Muscle of arm (tissue), 12 donors: ENCODE results near the gene PXMP2. TPM values are rescaled to one million over a fixed set of nuclear protein-coding genes. Genes with fewer than 3 reads are reported as not detected.

ENCODE experiments used
- DNase-seq: peaks from one replicate; pipeline ENCODE4 v3.0.0-alpha.2; 2013
- polyA plus RNA-seq, 12 donors: library from polyadenylated mRNA; unstranded; fragments of 120-200 nt; gene quantifications; one replicate each; pipeline ENCODE4 v1.2.1, GENCODE V29; 2013; ENCODE audit not compliant: insufficient read length in 12 of 12

PXMP2 gene
- polyA plus RNA-seq, 12 donors, result 12.6 to 26.6 (median 17.2) TPM; not detected in 1

DNA sequence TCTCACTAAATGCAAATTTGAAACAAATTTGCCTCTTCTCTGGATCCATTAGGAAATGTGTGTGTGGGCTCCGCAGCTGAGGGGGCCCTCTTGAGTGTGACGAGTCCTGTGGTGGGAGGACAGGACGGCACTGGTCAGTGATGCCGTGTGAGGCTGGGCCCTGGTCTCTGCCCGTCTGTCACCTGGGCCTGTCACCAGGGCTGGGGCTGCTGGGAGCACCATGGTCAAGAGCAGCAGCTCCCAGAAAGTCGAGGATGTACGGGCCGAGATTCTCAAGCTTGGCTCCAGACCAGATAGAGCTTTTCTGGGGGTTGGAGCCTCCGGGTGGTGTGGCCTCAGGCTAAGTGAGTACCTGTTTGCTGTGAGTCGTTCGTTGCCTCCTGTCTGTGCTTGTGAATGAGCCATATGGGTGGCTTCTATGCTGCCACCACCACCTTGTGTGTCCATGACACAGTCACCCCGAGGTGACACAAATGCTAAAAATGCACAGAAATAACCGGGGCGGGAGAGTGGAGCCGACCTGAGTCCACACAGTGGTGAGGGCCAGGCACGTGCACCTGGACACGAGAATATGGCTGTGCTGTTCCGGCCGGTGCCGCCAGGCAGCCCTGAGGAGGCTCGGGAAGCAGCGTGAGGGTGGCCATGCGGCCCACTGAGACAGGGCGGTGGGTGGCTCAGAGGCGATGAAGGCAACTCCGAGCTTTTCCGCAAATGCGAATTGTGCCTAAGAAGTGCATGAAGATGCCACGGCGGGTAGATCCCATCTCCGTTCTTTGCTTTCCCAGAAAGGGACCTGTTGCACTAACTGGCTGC lies 32.0 kb downstream of the PXMP2 start:
- no peak for DNase-seq

- DNase-seq, result no peak
These were observed 32.6 kb downstream of the PXMP2 start for GRCh38 chr12:132719954-132720324.

DNA sequence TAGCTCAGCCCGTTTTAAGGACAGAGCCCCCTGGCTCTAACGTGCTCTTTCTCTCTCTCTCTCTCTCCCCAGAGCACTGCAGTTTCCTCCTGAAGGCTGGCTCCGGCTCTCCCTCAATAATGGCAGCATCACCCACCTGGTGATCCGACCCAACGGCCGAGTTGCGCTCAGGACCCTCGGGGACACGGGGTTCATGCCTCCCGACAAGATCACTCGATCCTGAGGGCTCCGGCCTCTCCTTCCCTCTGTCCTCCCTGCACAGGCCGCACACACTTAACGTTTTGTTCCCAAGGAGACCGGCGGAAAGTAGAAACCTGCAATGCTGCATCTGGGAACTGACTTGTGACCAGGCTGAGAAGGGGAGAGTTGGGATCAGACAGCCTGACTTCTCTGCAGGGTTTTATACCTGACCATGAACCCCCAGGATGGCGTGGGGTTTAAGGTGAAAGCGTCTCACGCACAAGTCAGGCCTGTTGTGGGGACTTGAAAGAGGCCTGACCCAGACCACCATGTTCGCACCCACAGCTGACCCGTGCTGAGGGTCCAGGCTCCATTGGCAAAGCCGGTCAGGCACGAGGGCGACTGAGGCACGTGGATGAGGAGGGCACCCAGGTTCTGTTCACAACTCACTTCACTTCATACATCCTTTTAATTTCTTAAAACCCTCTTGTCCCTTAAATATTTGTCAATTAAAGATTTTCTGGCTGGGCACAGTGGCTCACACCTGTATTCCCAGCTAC lies 33.4 kb downstream of the PXMP2 start:
- DNase-seq, result no peak

DNA sequence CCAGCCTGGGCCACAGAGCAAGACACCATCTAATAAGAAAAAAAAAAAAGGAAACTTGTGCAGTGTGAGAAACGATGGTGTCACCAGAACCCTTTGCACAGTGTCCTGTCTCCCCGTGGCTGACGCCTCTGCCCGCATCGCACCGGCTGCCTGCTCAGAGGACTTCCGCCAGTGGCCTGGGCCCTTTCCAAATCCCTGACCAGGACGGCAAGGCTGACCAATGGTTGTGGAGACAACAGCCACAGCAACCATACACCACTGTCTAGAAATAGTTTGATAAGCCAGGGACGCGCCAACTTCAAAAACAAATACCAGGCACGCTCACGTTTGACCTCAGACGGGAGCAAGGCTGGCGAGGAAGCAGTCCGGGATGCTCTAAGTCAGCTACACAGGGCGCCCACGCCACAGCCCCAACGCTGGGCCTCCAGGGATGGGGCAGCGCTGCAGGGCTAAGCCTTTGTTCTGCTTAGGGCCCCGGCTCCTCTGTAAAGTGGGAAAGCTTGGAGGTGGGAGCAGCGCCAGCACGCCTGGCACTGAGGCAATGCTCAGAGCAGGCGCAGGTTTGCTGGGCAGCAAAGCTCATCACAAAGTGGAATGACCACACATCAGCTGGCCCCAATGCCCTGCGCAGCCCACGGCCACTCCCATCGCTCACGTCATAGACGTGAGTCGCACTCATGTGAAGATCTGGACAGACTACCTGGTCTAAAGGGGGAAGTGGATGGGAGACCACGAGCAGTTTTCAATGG lies 35.8 kb downstream of the PXMP2 start:
- DNase-seq, result no peak

DNA sequence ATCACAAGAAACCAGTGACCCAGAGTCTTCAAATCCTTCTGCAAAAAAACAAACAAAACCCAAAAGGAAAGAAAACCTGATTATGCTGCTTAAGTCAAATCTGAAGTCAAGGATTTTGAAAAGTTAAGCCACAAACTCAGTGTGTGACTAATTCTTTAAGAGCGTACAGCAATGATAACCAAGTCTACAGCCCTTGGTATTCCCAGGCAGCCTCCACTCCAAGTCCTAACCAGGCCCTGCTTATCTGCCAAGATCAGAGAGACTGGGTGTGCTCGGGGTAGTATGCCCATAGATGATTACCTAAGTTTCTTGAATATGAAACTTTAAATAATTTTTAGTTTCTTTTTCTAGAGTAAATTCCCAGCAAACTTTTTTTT lies 36.4 kb downstream of the PXMP2 start:
- no peak for DNase-seq

- DNase-seq, result no peak
These were observed 37.3 kb downstream of the PXMP2 start for GRCh38 chr12:132724506-132725241.

- no peak for DNase-seq
These were observed 39.0 kb downstream of the PXMP2 start for GRCh38 chr12:132726386-132726785.

- no peak for DNase-seq
These were observed 39.9 kb downstream of the PXMP2 start for GRCh38 chr12:132727091-132727794.

DNA sequence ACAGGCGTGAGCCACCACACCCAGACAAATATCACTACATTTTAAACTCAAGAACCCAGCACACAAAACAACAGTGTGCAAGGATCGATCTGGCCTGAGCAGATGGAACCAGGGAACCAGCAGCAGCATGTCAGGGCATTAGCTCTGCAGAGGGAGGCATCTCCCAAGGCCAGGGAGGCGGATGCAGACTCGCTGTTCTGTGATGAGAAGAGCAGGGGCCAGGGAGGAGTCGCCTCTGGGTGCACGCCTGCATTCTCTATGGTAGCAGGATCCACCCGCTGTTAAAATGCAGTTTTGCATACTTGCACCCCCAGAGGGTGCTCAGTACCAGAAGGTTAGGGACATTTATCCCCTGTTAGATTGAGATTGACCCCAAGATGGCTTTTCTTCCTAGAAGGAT lies 41.1 kb downstream of the PXMP2 start:
- DNase-seq, result no peak

GRCh38 chr12:132729541-132730320 lies 42.3 kb downstream of the PXMP2 start:
- DNase-seq, result no peak

DNA sequence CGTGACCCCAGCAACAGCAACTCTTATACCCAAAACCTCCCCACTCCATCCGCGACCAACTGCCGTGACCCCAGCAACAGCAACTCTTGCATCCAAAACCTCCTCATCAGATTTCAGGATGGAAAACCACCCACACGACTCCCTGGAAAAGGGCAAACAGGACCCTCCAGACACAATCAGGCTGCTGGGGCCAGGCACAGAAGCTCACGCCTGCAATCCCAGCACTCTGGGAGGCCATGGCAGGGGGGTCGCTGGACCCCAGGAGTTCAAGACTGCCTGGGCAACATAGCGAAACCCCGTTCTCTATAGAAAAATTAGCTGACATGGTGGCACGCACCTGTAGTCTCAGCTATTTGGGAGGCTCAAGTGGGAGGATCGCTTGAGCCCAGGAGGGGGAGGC lies 43.0 kb downstream of the PXMP2 start:
- no peak for DNase-seq

DNA sequence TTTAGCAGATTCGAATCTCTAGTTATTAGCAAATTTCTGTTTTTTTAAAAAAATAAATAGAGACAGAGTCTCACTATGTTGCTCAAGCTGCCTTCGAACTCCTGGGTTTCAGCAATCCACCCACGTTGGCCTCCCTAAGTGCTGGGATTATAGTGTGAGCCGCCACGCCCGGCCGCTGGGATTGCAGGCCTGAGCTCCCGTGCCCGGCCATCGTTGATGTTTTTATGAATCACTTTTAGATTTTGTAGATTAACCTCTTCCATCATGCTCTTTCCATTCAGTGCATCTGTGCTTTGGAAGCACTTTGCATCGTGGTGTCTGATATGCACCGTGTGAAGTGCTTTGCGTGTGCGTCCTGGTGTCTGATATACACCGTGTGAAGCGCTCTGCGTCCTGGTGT lies 44.2 kb downstream of the PXMP2 start:
- no peak for DNase-seq

DNA sequence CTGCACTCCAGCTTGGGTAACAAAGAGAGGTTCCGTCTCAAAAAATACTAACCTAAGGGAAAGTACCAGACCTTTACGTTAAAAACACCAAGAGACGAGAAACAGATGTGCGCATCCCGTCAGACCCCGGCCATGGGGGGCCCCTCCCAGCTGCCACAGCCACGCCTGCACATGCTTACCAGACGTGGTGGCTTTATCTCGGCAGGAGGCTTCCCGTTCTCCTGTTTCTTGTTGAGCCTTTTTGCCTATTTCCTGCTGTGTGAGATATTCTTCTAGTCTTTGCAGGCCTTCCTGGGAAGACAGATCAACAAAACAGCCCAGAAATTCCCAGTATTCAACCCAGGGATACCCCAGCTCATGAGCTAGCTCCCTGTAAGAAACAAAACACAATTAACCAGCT lies 46.8 kb downstream of the PXMP2 start:
- DNase-seq, result no peak

- DNase-seq, result no peak
These were observed 48.1 kb downstream of the PXMP2 start for GRCh38 chr12:132735496-132735895.

GRCh38 chr12:132736378-132736777 lies 49.0 kb downstream of the PXMP2 start:
- no peak for DNase-seq

GRCh38 chr12:132736913-132737312 lies 49.5 kb downstream of the PXMP2 start:
- no peak for DNase-seq

DNA sequence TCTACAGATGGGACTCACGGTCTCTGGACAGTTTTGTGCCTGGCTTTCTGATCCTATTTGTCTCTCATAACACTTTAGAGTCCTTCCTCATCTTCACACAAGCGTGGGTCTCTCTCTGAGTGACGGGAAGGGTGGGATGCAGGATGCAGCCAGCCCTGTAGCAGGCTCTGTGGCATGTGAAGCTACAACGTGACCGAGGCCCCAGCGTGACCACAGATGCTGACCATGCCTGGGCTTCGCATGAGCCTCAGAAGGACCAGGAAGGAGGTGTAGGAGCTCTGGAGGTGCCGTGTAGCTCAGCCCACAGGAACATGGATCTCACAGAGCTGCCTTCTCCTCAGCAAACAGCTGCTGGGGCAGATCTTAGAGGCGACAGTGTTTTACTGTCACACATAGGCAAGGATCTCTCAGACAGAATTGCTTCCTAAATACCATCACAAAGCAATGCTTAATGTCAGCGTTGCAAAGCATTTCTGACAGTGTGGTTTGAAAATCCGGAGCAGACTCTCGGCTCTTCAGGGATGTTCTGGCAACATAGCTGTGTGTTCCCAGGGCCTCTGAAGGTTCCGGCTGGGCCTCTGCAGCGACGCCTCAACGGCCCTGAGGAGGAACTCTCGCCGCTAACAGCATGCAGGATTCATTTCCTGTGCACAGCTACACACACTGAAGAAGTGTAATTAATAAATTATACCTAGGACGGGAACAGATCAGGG lies 52.4 kb downstream of the PXMP2 start:
- no peak for DNase-seq

GRCh38 chr12:132740313-132740646 lies 52.9 kb downstream of the PXMP2 start:
- no peak for DNase-seq

GRCh38 chr12:132740652-132741051 lies 53.3 kb downstream of the PXMP2 start:
- DNase-seq, result no peak

DNA sequence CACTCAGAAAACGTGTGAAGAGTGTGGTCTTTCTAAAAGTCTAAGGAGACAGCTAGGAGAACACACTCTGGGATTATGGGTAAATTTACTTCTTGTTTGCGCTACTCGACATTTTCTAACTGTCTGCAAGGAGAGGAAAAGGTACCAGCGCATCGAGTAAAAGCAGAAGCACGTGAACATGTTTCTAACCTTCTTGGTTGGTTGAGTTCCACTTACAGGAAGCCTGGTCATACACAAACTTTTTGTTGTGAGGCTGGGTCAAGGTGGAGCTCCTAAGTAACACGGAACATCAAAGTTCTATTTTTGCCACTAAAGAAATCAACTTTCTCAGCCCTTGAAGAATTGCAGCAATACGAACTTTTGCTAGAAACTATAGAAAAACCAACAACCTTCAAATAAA lies 54.2 kb downstream of the PXMP2 start:
- no peak for DNase-seq
